K562 (cell line): ENCODE measurements around the gene ATAD2B.

Experiments
- GTF2F1 ChIP-seq: IDR thresholded peaks from 2 replicates; pipeline ENCODE4 v1.6.1; 2011; ENCODE audit warnings: low read depth, low read length, improper control_type of control experiment
- KLF16 ChIP-seq: IDR thresholded peaks from 2 replicates; pipeline ENCODE4 v1.6.1; 2016; ENCODE audit warnings: antibody characterized with exemption
- TRIM28 ChIP-seq: fragments of 450-650 bp; IDR thresholded peaks from 2 replicates; pipeline ENCODE4 v1.6.1; 2017
- ZBTB1 ChIP-seq: sonication (generic); formaldehyde crosslinking; IDR thresholded peaks from 2 replicates; pipeline ENCODE4 v1.8.1; 2023; ENCODE audit warnings: missing genetic modification reagents, low read depth, mild to moderate bottlenecking, borderline replicate concordance
- ZBTB8A ChIP-seq: fragments of 450-650 bp; IDR thresholded peaks from 2 replicates; pipeline ENCODE4 v1.6.1; 2018; ENCODE audit warnings: mild to moderate bottlenecking, moderate library complexity; ENCODE audit not compliant: partially characterized antibody
- ZNF707 ChIP-seq: fragments of 250-450 bp; sonication (Bioruptor Pico); conservative IDR thresholded peaks from 2 replicates; pipeline ENCODE4 v1.8.0; 2022; ENCODE audit warnings: inconsistent platforms, mild to moderate bottlenecking, moderate library complexity
- ZNF740 ChIP-seq, 3 experiments: fragments of 200-800 bp in 1 of 3; sonication (Bioruptor generic) in 1 of 3; sonication (generic) in 1 of 3; formaldehyde crosslinking in 1 of 3; IDR thresholded peaks; 2 replicates each; pipeline versions ENCODE4 v1.6.1 to v1.8.0; 2016 to 2022; ENCODE audit warnings: mild to moderate bottlenecking in 2 of 3, missing compliant biosample characterization in 2 of 3, missing genetic modification characterization in 2 of 3, missing genetic modification reagents in 1 of 3
- TF ChIP-seq, protein P1 (sequence below), 3 experiments: IDR thresholded peaks in 2 of 3; conservative IDR thresholded peaks in 1 of 3; 2 replicates each; pipeline ENCODE4 v1.5.1; 2011 to 2012; ENCODE audit warnings: low read length in 3 of 3, mild to moderate bottlenecking in 3 of 3, control low read depth in 2 of 3, improper control_type of control experiment in 1 of 3, inconsistent platforms in 1 of 3, low read depth in 1 of 3, mixed read lengths in 1 of 3, moderate library complexity in 1 of 3; ENCODE audit not compliant: insufficient read depth in 2 of 3

GRCh38 chr2:23713351-23713750 lies 213.6 kb downstream of the ATAD2B start:
- TF ChIP-seq, protein P1, sequence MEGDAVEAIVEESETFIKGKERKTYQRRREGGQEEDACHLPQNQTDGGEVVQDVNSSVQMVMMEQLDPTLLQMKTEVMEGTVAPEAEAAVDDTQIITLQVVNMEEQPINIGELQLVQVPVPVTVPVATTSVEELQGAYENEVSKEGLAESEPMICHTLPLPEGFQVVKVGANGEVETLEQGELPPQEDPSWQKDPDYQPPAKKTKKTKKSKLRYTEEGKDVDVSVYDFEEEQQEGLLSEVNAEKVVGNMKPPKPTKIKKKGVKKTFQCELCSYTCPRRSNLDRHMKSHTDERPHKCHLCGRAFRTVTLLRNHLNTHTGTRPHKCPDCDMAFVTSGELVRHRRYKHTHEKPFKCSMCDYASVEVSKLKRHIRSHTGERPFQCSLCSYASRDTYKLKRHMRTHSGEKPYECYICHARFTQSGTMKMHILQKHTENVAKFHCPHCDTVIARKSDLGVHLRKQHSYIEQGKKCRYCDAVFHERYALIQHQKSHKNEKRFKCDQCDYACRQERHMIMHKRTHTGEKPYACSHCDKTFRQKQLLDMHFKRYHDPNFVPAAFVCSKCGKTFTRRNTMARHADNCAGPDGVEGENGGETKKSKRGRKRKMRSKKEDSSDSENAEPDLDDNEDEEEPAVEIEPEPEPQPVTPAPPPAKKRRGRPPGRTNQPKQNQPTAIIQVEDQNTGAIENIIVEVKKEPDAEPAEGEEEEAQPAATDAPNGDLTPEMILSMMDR (IDR thresholded peaks at IDR 0.05 in 2 of 3, conservative IDR thresholded peaks at IDR 0.05 in 1 of 3; ENCODE audit: insufficient read depth in 2 of 3, low read depth in 1 of 3, low read length in 3 of 3): no peak
- no peak for TF ChIP-seq ZBTB1 (CRISPR knock-in tag)
- no peak for TF ChIP-seq KLF16
- no peak for TF ChIP-seq ZNF740 (CRISPR knock-in tag; IDR thresholded peaks at IDR 0.05)
- TF ChIP-seq ZNF740 (tag; IDR thresholded peaks at IDR 0.05): no peak
- TF ChIP-seq ZBTB8A: no peak
- no peak for TF ChIP-seq GTF2F1
- no peak for TF ChIP-seq ZNF707
- no peak for TF ChIP-seq TRIM28
